PFSK-1 (cell line): Measurements from ENCODE around the gene MDC1.

ENCODE experiments used
- FOXP2 ChIP-seq: optimal IDR thresholded peaks from 2 replicates; pipeline ENCODE3; 2011; ENCODE audit warnings: borderline replicate concordance, control low read depth, inconsistent platforms; ENCODE audit not compliant: insufficient read depth; ENCODE audit errors: extremely low read length, extremely low read depth
- POLR2AphosphoS5 ChIP-seq: IDR thresholded peaks from 2 replicates; pipeline ENCODE4 v1.6.1; 2012; ENCODE audit warnings: low read depth, mild to moderate bottlenecking, control low read depth, low read length, moderate library complexity
- REST ChIP-seq, 2 experiments: IDR thresholded peaks; 2 replicates each; pipeline versions ENCODE4 v1.6.1 to v1.8.0; 2011 to 2012; ENCODE audit warnings: low read depth in 2 of 2, low read length in 2 of 2, control low read depth in 1 of 2, inconsistent platforms in 1 of 2, mild to moderate bottlenecking in 1 of 2, moderate library complexity in 1 of 2; ENCODE audit not compliant: insufficient read depth in 1 of 2
- SIN3A ChIP-seq: IDR thresholded peaks from 2 replicates; pipeline ENCODE4 v1.6.1; 2012; ENCODE audit warnings: mild to moderate bottlenecking, low read length, moderate library complexity, borderline replicate concordance; ENCODE audit not compliant: insufficient read depth
- TAF1 ChIP-seq: IDR thresholded peaks from 2 replicates; pipeline ENCODE4 v1.6.1; 2012; ENCODE audit warnings: low read length, control low read depth, borderline replicate concordance; ENCODE audit not compliant: insufficient read depth

Gene MDC1

GRCh38 chr6:30754631-30755030, 37.5 kb upstream of the MDC1 start:
- TF ChIP-seq SIN3A (no peak), REST (IDR thresholded peaks at IDR 0.05; ENCODE audit: insufficient read depth in 1 of 2, low read depth in 2 of 2, low read length in 2 of 2) (no peak), POLR2AphosphoS5 (no peak), TAF1 (no peak), FOXP2 (no peak)

- no peak for TF ChIP-seq REST (IDR thresholded peaks at IDR 0.05; ENCODE audit: insufficient read depth in 1 of 2, low read depth in 2 of 2, low read length in 2 of 2)
- TF ChIP-seq TAF1: no peak
- no peak for TF ChIP-seq FOXP2
- TF ChIP-seq SIN3A: no peak
- no peak for TF ChIP-seq POLR2AphosphoS5
Observed at GRCh38 chr6:30752157-30752927, 35.3 kb upstream of the MDC1 start.

GRCh38 chr6:30750379-30750668, 33.2 kb upstream of the MDC1 start:
- no peak for TF ChIP-seq POLR2AphosphoS5

GRCh38 chr6:30749554-30750378, 32.7 kb upstream of the MDC1 start:
- TF ChIP-seq POLR2AphosphoS5 (no peak), FOXP2 (no peak), TAF1 (no peak), SIN3A (no peak), REST (IDR thresholded peaks at IDR 0.05; ENCODE audit: insufficient read depth in 1 of 2, low read depth in 2 of 2, low read length in 2 of 2) (no peak)

- TF ChIP-seq REST (IDR thresholded peaks at IDR 0.05; ENCODE audit: insufficient read depth in 1 of 2, low read depth in 2 of 2, low read length in 2 of 2) (peak in 1 of 2 experiments; percentile 70; a peak in 1 of 4 replicates), SIN3A (no peak), FOXP2 (no peak), TAF1 (peak; percentile 62; the same call in 1 of the 2 replicates), POLR2AphosphoS5 (no peak)
Observed at GRCh38 chr6:30748851-30749540, 31.9 kb upstream of the MDC1 start.
